ELF-1 (cell line): Measurements from ENCODE around the gene HOXD8.

Experiments used
- DNase-seq: peaks from one replicate; pipeline ENCODE4 v3.0.0-alpha.2; 2016; ENCODE audit warnings: low read depth, low spot score

Gene HOXD8

GRCh38 chr2:176102309-176102866, 27.1 kb upstream of the HOXD8 start:
- DNase-seq, result no peak

- no peak for DNase-seq
Measured at GRCh38 chr2:176103194-176103593, 26.3 kb upstream of the HOXD8 start.

GRCh38 chr2:176103742-176104315, 25.7 kb upstream of the HOXD8 start:
- no peak for DNase-seq

- peak; percentile 53 for DNase-seq
Measured at GRCh38 chr2:176104316-176105077, 25.0 kb upstream of the HOXD8 start.

- no peak for DNase-seq
Measured at GRCh38 chr2:176105078-176105729, 24.3 kb upstream of the HOXD8 start.

- DNase-seq, result no peak
Measured at GRCh38 chr2:176105730-176106580, 23.6 kb upstream of the HOXD8 start.

- peak; percentile 70 for DNase-seq
Measured at GRCh38 chr2:176106581-176107539, 22.6 kb upstream of the HOXD8 start, which contains the start of gene HOXD11. TSS of gene HOXD11 (plus strand) at chr2:176107280. CDS start at chr2:176107356, 76 bp downstream.

GRCh38 chr2:176107731-176108181, 21.7 kb upstream of the HOXD8 start:
- DNase-seq, result no peak

- DNase-seq, result no peak
Measured at GRCh38 chr2:176109192-176109901, 20.2 kb upstream of the HOXD8 start.

GRCh38 chr2:176109946-176110345, 19.6 kb upstream of the HOXD8 start:
- DNase-seq, result peak; percentile 25

- no peak for DNase-seq
Measured at GRCh38 chr2:176110415-176111308, 18.8 kb upstream of the HOXD8 start.

- peak; percentile 86 for DNase-seq
Measured at GRCh38 chr2:176111309-176111663, 18.2 kb upstream of the HOXD8 start.

GRCh38 chr2:176111846-176112374, 17.6 kb upstream of the HOXD8 start:
- peak; percentile 28 for DNase-seq

- no peak for DNase-seq
Measured at GRCh38 chr2:176112375-176113302, 16.9 kb upstream of the HOXD8 start.

- peak; percentile 39 for DNase-seq
Measured at GRCh38 chr2:176114120-176114929, 15.2 kb upstream of the HOXD8 start.

- DNase-seq, result no peak
Measured at GRCh38 chr2:176114930-176115625, 14.4 kb upstream of the HOXD8 start.
